Endothelial cell of umbilical vein (primary cell): Measurements from ENCODE around the gene ZC3H12C. TPM values are rescaled to one million over a fixed set of nuclear protein-coding genes. Genes with fewer than 3 reads are reported as not detected.

Experiments used
- BruUV-seq: library from RNA; stranded (reverse); fragments of 400-500 nt; replicated peaks from 2 replicates; lab custom pipeline; 2021; lab: Mats Ljungman, UMichigan
- CTCF ChIA-PET: fragments of 300-600, 350-600 bp; sonication (Branson Sonifier 250); formaldehyde crosslinking; loops from one replicate; lab custom pipeline; 2021; ENCODE audit warnings: antibody characterized with exemption, inconsistent platforms; lab: Charles Lee
- POLR2A ChIA-PET: fragments of 300-600, 350-600 bp; sonication (Branson Sonifier 250); formaldehyde crosslinking; loops from one replicate; lab custom pipeline; 2021; ENCODE audit warnings: antibody characterized with exemption, inconsistent platforms; lab: Charles Lee
- DNase-seq: peaks from one replicate; pipeline ENCODE4 v3.0.0-alpha.2; 2011; ENCODE audit warnings: low read depth, low spot score
- FAIRE-seq: peaks from 2 replicates; lab custom pipeline; 2011; peaks lifted over from hg19 to GRCh38; lab: Jason Lieb, UNC
- H2AFZ ChIP-seq: 2 replicates; pipeline ENCODE4 v1.6.0; 2012; ENCODE audit warnings: low read depth, low read length, control low read depth, inconsistent platforms
- H3K27ac ChIP-seq: 2 replicates; pipeline ENCODE4 v1.5.1; 2011; ENCODE audit warnings: low read depth, mild to moderate bottlenecking, control low read depth, low read length, moderate library complexity; ENCODE audit not compliant: insufficient read depth
- H3K27me3 ChIP-seq, 2 experiments: 2 replicates each; pipeline versions ENCODE4 v1.6.0 to v1.6.1; 2011; ENCODE audit warnings: low read length in 2 of 2, mixed read lengths in 1 of 2; ENCODE audit not compliant: control insufficient read depth in 2 of 2, insufficient read depth in 2 of 2
- H3K36me3 ChIP-seq, 2 experiments: 2 replicates in 1 of 2; 3 replicates in 1 of 2; pipeline ENCODE4 v1.5.1; 2011; ENCODE audit warnings: low read length in 2 of 2, mild to moderate bottlenecking in 1 of 2, moderate library complexity in 1 of 2; ENCODE audit not compliant: control insufficient read depth in 2 of 2, insufficient read depth in 2 of 2; ENCODE audit errors: extremely low read depth in 1 of 2
- H3K4me1 ChIP-seq: 3 replicates; pipeline ENCODE4 v1.5.1; 2011; ENCODE audit warnings: mild to moderate bottlenecking, low read length; ENCODE audit not compliant: control insufficient read depth, insufficient read depth; ENCODE audit errors: extremely low read depth
- H3K4me2 ChIP-seq: 2 replicates; pipeline ENCODE4 v1.6.1; 2011; ENCODE audit warnings: low read length, control low read depth, mixed read lengths; ENCODE audit not compliant: insufficient read depth
- H3K4me3 ChIP-seq, 3 experiments: fragments of 200-600 bp in 1 of 3; sonication (generic), shearing (Covaris generic) in 1 of 3; replicated peaks in 1 of 3; 2 replicates each; pipeline ENCODE4 v1.5.1; 2011 to 2016; ENCODE audit warnings: control low read depth in 3 of 3, low read length in 3 of 3, mild to moderate bottlenecking in 2 of 3, inconsistent platforms in 1 of 3, low read depth in 1 of 3, moderate library complexity in 1 of 3; ENCODE audit not compliant: insufficient read depth in 1 of 3
- H3K79me2 ChIP-seq: 2 replicates; pipeline ENCODE4 v1.6.0; 2012; ENCODE audit warnings: low read length, inconsistent platforms; ENCODE audit not compliant: control insufficient read depth, insufficient read depth
- H3K9ac ChIP-seq: replicated peaks from 2 replicates; pipeline ENCODE3; 2011; ENCODE audit warnings: low read length, control low read depth; ENCODE audit not compliant: insufficient read depth; ENCODE audit errors: extremely low read depth
- H3K9me1 ChIP-seq: replicated peaks from 3 replicates; pipeline ENCODE4 v1.6.0; 2011; ENCODE audit warnings: mild to moderate bottlenecking, low read length; ENCODE audit not compliant: control insufficient read depth, insufficient read depth; ENCODE audit errors: extremely low read depth
- H3K9me3 ChIP-seq: replicated peaks from 2 replicates; pipeline ENCODE4 v1.5.1; 2012; ENCODE audit warnings: low read length, inconsistent platforms; ENCODE audit not compliant: control insufficient read depth, insufficient read depth
- H4K20me1 ChIP-seq: replicated peaks from 2 replicates; pipeline ENCODE3; 2011; ENCODE audit warnings: mild to moderate bottlenecking, low read length; ENCODE audit not compliant: control insufficient read depth, insufficient read depth; ENCODE audit errors: extremely low read depth
- CTCF ChIP-seq, 2 donors: IDR thresholded peaks; 1 replicate in 1 of 2; 2 replicates in 1 of 2; pipeline ENCODE4 v1.5.1; 2011; ENCODE audit warnings: low read length in 2 of 2, mild to moderate bottlenecking in 2 of 2, moderate library complexity in 2 of 2, control low read depth in 1 of 2, inconsistent platforms in 1 of 2, low read depth in 1 of 2; ENCODE audit not compliant: insufficient read depth in 1 of 2; ENCODE audit errors: extremely low read depth in 1 of 2
- EZH2 ChIP-seq: IDR thresholded peaks from 2 replicates; pipeline ENCODE4 v1.6.1; 2012; ENCODE audit warnings: borderline replicate concordance, low read depth, mild to moderate bottlenecking, moderate library complexity, low read length, inconsistent platforms; ENCODE audit not compliant: severe bottlenecking
- FOS ChIP-seq: IDR thresholded peaks from 2 replicates; pipeline ENCODE4 v1.6.1; 2011; ENCODE audit warnings: mild to moderate bottlenecking, low read length, moderate library complexity, borderline replicate concordance; ENCODE audit not compliant: insufficient read depth
- GATA2 ChIP-seq: IDR thresholded peaks from 2 replicates; pipeline ENCODE4 v1.7.0; 2011; ENCODE audit warnings: low read depth, mild to moderate bottlenecking, moderate library complexity, mixed read lengths, low read length; ENCODE audit not compliant: insufficient read length, insufficient read depth
- JUN ChIP-seq: IDR thresholded peaks from 2 replicates; pipeline ENCODE4 v1.6.1; 2011; ENCODE audit warnings: borderline replicate concordance, low read depth; ENCODE audit not compliant: insufficient read length, insufficient read depth
- MAX ChIP-seq: IDR thresholded peaks from 2 replicates; pipeline ENCODE4 v1.6.1; 2011; ENCODE audit not compliant: insufficient read depth, insufficient read length
- MYC ChIP-seq: IDR thresholded peaks from one replicate; pipeline ENCODE4 v1.6.1; 2011; ENCODE audit warnings: mild to moderate bottlenecking, low read depth, low read length
- POLR2A ChIP-seq: IDR thresholded peaks from 2 replicates; pipeline ENCODE4 v1.6.1; 2012; ENCODE audit warnings: low read depth, mild to moderate bottlenecking, control low read depth, low read length
- POLR2AphosphoS5 ChIP-seq: IDR thresholded peaks from 2 replicates; pipeline ENCODE4 v1.6.1; 2012; ENCODE audit warnings: low read depth, mild to moderate bottlenecking, control low read depth, low read length, moderate library complexity; ENCODE audit not compliant: insufficient read depth
- dilution Hi-C: fragments of 300-500 bp; cut with MboI; formaldehyde crosslinking; loops from one replicate; pipeline ENCODE4 v1.15.0; 2019; ENCODE audit warnings: low sequenced_read_pairs; ENCODE audit not compliant: extremely low pct_ligation_motif_present
- intact Hi-C: fragments of 100-400 bp; cut with micrococcal nuclease; formaldehyde crosslinking; loops from one replicate; pipeline ENCODE4 v1.10.0; 2022
- polyA plus RNA-seq, 4 experiments: library from polyadenylated mRNA; depleted of rRNA in 3 of 4; stranded (reverse) in 3 of 4; unstranded in 1 of 4; fragments of >200 nt; gene quantifications; 2 replicates each; pipeline versions ENCODE4 v1.2.1 to v1.2.3, GENCODE V29; 2011 to 2012; ENCODE audit warnings: missing spikeins in 1 of 4
- total RNA-seq: library from RNA; stranded (reverse); gene quantifications from 2 replicates; pipeline ENCODE4 v1.2.3, GENCODE V29; 2021

ZC3H12C gene
- total and polyA plus RNA-seq, 2 donors (not counting 3 experiments of a cell fraction or from before 2014, with no cell fraction given): 5.5 to 14.7 TPM

DNA sequence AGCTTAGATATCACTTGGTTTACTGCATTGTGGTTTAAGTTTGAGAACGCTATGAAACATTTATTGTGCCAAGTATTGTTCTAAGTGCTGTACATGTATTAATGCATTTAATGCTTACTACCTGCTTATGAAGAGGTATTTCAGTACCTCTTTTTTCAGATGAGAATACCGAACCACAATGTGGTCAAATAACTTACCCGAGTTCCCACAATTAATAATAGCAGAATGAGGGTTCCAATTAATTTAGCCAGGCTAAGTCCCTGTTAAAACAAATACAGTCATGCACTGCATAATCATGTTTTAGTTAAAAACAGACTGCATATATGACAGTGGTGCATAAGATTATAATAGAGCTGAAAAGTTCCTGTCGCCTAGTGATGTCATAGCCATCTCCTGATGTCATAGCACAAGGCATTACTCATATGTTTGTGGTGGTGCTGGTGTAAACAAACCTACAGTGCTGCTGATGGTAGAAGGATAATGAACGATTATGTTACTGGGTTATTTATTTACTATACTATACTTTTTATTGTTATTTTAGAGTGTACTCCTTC lies 4.3 kb downstream of the ZC3H12C start:
- Histone ChIP-seq H3K4me1 (peaks cover 24% of the 10 kb centered on the region), H3K4me3 (no peak overlapping the region), H4K20me1 (peaks cover 10% of the 10 kb centered on the region), H3K9me3 (no peaks in the 10 kb centered on the region), H3K9me1 (no peaks in the 10 kb centered on the region), H3K27ac (no peak overlapping the region), H2AFZ (no peak overlapping the region), H3K9ac (no peak overlapping the region), H3K36me3 (no peaks in the 10 kb centered on the region), H3K27me3 (no peaks in the 10 kb centered on the region), H3K79me2 (peaks cover 84% of the 10 kb centered on the region), H3K4me2 (no peak overlapping the region)
- FAIRE-seq (no peak), DNase-seq (no peak)
- ChIA-PET POLR2A (no interaction called here), CTCF (interaction anchor here (1.0 kb wide), 1 partner anchor 103 kb away, joined by 3 read pairs; no protein-coding TSS in a partner anchor)
- BruUV-seq: no TSS peak
- no peak for TF ChIP-seq JUN
- no peak for TF ChIP-seq POLR2A
- TF ChIP-seq FOS: no peak
- TF ChIP-seq EZH2: no peak
- TF ChIP-seq POLR2AphosphoS5: no peak
- TF ChIP-seq MAX: no peak
- TF ChIP-seq CTCF (IDR thresholded peaks at IDR 0.05; ENCODE audit: extremely low read depth in 1 of 2, insufficient read depth in 1 of 2, low read depth in 1 of 2, low read length in 2 of 2): no peak
- no peak for TF ChIP-seq MYC
- no peak for TF ChIP-seq GATA2
- intact Hi-C loops (loop anchor here (10.0 kb wide), 1 partner anchor 217 kb away; no protein-coding TSS in a partner anchor), dilution Hi-C loops (no loop called here)
